ENCODE data around the gene ZNF839.
"Not testable (repeated sequence)": the region's sequence is repeated elsewhere in the genome, so short reads cannot be mapped to it uniquely, and the experiment has no call there.

The ZNF839 gene

GRCh38 chr14:102314242-102315011 lies 5.1 kb upstream of the ZNF839 start:
- peak; percentile 81 to 89 (median 86) for DNase-seq

GRCh38 chr14:102315121-102315520 lies 4.4 kb upstream of the ZNF839 start:
- DNase-seq, result no peak

GRCh38 chr14:102316338-102316742 lies 3.2 kb upstream of the ZNF839 start:
- DNase-seq, result peak in 1 of 3 experiments; percentile 58

- DNase-seq, result peak; percentile 90 to 95 (median 90)
Measured at GRCh38 chr14:102316743-102317563, 2.6 kb upstream of the ZNF839 start.

- DNase-seq, result peak; percentile 42 to 77 (median 68)
Measured at GRCh38 chr14:102317564-102318248, 1.8 kb upstream of the ZNF839 start.

GRCh38 chr14:102318781-102319276 lies 717 bp upstream of the ZNF839 start:
- DNase-seq, result no peak

GRCh38 chr14:102320033-102320660 lies 601 bp downstream of the ZNF839 start:
- DNase-seq, result peak in 1 of 3 experiments; percentile 59

- no peak for DNase-seq
Measured at GRCh38 chr14:102320671-102321455, 1.3 kb downstream of the ZNF839 start.

GRCh38 chr14:102321456-102322422 lies 2.2 kb downstream of the ZNF839 start:
- DNase-seq, result no peak

GRCh38 chr14:102323102-102323501 lies 3.6 kb downstream of the ZNF839 start:
- peak in 1 of 3 experiments; percentile 55 for DNase-seq

- no peak for DNase-seq
Measured at GRCh38 chr14:102325791-102326345, 6.3 kb downstream of the ZNF839 start.

- DNase-seq, result no peak
Measured at GRCh38 chr14:102326583-102326982, 7.0 kb downstream of the ZNF839 start.

- DNase-seq, result not testable (repeated sequence)
Measured at GRCh38 chr14:102329381-102329780, 9.8 kb downstream of the ZNF839 start.

- DNase-seq, result no peak
Measured at GRCh38 chr14:102330806-102331205, 11.3 kb downstream of the ZNF839 start.

GRCh38 chr14:102333390-102333789 lies 13.8 kb downstream of the ZNF839 start:
- no peak for DNase-seq

GRCh38 chr14:102333795-102334705 lies 14.5 kb downstream of the ZNF839 start:
- no peak for DNase-seq

GRCh38 chr14:102335163-102335562 lies 15.6 kb downstream of the ZNF839 start:
- no peak for DNase-seq

GRCh38 chr14:102338724-102339123 lies 19.2 kb downstream of the ZNF839 start:
- DNase-seq, result no peak

- no peak for DNase-seq
Measured at GRCh38 chr14:102341566-102341965, 22.0 kb downstream of the ZNF839 start.
